ENCODE measurements around the gene FBXO10.
"Not testable (repeated sequence)": the region's sequence is repeated elsewhere in the genome, so short reads cannot be mapped to it uniquely, and the experiment has no call there.

Gene FBXO10

GRCh38 chr9:37575921-37576721, at the start of gene FBXO10:
Gene FBXO10 (minus strand): TSS chr9:37576380. CDS start chr9:37541768, 34,612 bp downstream.
- DNase-seq = peak; percentile 60 to 62

- no peak for DNase-seq
These were observed 49.6 kb upstream of the FBXO10 start for GRCh38 chr9:37625758-37626147.

- DNase-seq = no peak
These were observed 49.0 kb upstream of the FBXO10 start for GRCh38 chr9:37625036-37625757.

GRCh38 chr9:37624073-37624472, 47.9 kb upstream of the FBXO10 start:
- DNase-seq = no peak

GRCh38 chr9:37623267-37623666, 47.1 kb upstream of the FBXO10 start:
- DNase-seq = no peak

GRCh38 chr9:37622462-37622861, 46.3 kb upstream of the FBXO10 start:
- no peak for DNase-seq

GRCh38 chr9:37621273-37622121, 45.3 kb upstream of the FBXO10 start:
- DNase-seq = no peak

GRCh38 chr9:37620396-37620795, 44.2 kb upstream of the FBXO10 start:
- no peak for DNase-seq

- DNase-seq = no peak
These were observed 43.6 kb upstream of the FBXO10 start for GRCh38 chr9:37619806-37620205.

- no peak for DNase-seq
These were observed 42.6 kb upstream of the FBXO10 start for GRCh38 chr9:37618817-37619216.

- no peak for DNase-seq
These were observed 41.7 kb upstream of the FBXO10 start for GRCh38 chr9:37617832-37618231.

GRCh38 chr9:37617161-37617560, 41.0 kb upstream of the FBXO10 start:
- DNase-seq = no peak

GRCh38 chr9:37611961-37612360, 35.8 kb upstream of the FBXO10 start:
- no peak for DNase-seq

GRCh38 chr9:37611014-37611413, 34.8 kb upstream of the FBXO10 start:
- DNase-seq = no peak

GRCh38 chr9:37609735-37610397, 33.7 kb upstream of the FBXO10 start:
- no peak for DNase-seq

- DNase-seq = no peak
These were observed 32.1 kb upstream of the FBXO10 start for GRCh38 chr9:37608250-37608649.

GRCh38 chr9:37604296-37604695, 28.1 kb upstream of the FBXO10 start:
- DNase-seq = no peak

- DNase-seq = no peak
These were observed 26.6 kb upstream of the FBXO10 start for GRCh38 chr9:37602817-37603216.

- not testable (repeated sequence) for DNase-seq
These were observed 25.9 kb upstream of the FBXO10 start for GRCh38 chr9:37602061-37602460.

- no peak for DNase-seq
These were observed 20.3 kb upstream of the FBXO10 start for GRCh38 chr9:37596504-37596903.

GRCh38 chr9:37593883-37594448, 17.8 kb upstream of the FBXO10 start:
- DNase-seq = no peak
